ENCODE data around the gene DERL3.

GRCh38 chr22:23835484-23836144 is 3.2 kb downstream of the DERL3 start:
- TF ChIP-seq CTCF (IDR thresholded peaks at IDR 0.05) (no peak), POLR2A (IDR thresholded peaks at IDR 0.05) (no peak)

Measured in heart left ventricle (tissue), 13 donors.